ENCODE results near the gene KANTR. TPM values are rescaled to one million over a fixed set of nuclear protein-coding genes. Genes with fewer than 3 reads are reported as not detected.

KANTR gene
- total and polyA plus RNA-seq, 7 experiments from 2014 or later, result 1.7 to 29.9 (median 15.1) TPM

DNA sequence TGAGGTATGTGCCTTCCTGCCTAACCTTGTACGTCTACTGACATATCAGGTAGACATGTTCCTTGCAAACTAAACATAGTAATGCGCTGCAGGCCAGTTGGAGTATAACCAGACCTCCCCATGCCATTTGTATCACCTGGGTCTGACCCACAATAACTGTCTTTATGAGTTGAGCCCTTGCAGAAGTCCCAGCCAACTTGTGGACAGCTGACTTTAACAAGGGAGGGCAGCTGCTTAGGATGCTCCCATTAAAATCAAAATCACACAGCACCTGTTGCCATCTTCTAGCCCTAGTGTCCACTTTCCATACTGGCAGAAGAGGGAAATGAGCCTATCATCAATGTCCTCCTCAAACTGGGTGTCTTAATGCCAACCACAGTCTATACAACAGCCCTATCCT is 41.6 kb downstream of the KANTR start:
- ATAC-seq (no peak), DNase-seq (no peak)
- Histone ChIP-seq H3K27me3 (ENCODE audit: control insufficient read depth in 2 of 2, insufficient read depth in 2 of 2, low read length in 2 of 2) (no peaks in the 10 kb centered on the region), H3K9me3 (ENCODE audit: control insufficient read depth in 2 of 3, low read length in 3 of 3) (no peaks in the 10 kb centered on the region), H3K4me3 (ENCODE audit: low read length) (no peak overlapping the region), H3K4me1 (ENCODE audit: control insufficient read depth in 2 of 2, insufficient read depth in 2 of 2, low read length in 2 of 2) (no peaks in the 10 kb centered on the region), H3K36me3 (ENCODE audit: control insufficient read depth in 2 of 3, insufficient read depth in 3 of 3, low read length in 3 of 3) (peaks cover 0 to 23% (median 0%) of the 10 kb centered on the region in 3 experiments), H3K27ac (ENCODE audit: low read depth, low read length) (no peak overlapping the region)
- CTCF ChIA-PET, result no interaction called here
- Mint-ChIP-seq H3K27me3 (no peaks in the 10 kb centered on the region), H3K4me3 (no peak overlapping the region), H3K36me3 (peaks cover 0 to 53% (median 22%) of the 10 kb centered on the region in 5 donors), H3K9me3 (no peaks in the 10 kb centered on the region), H3K27ac (no peak overlapping the region), H3K4me1 (peaks cover 0 to 6% (median 0%) of the 10 kb centered on the region in 7 donors)
- POLR2A ChIA-PET, result no interaction called here
- intact Hi-C loops (cut with micrococcal nuclease), result no loop called here

DNA sequence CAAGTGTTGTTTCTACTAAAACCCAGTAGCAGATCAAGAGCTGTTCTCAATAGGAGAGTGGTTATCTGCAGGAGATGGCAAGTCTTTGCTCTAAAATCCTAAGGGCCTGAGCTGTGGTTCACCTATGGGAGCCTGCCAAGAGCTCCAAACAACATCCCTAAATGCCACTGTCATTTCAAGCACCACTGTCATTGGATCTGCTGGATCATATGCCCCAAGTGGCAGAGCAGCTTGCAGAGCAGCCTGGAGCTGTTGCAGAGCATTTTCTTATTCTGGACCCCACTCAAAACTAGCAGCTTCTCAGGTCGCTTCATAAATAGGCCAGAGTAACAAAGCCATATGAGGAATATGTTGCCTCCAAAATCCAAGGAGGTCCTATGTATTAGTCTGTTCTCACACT is 59.6 kb downstream of the KANTR start:
- intact Hi-C loops (cut with micrococcal nuclease), result no loop called here
- Histone ChIP-seq H3K9me3 (ENCODE audit: control insufficient read depth in 2 of 3, low read length in 3 of 3) (no peaks in the 10 kb centered on the region), H3K27ac (ENCODE audit: low read depth, low read length) (no peak overlapping the region), H3K27me3 (ENCODE audit: control insufficient read depth in 2 of 2, insufficient read depth in 2 of 2, low read length in 2 of 2) (no peaks in the 10 kb centered on the region), H3K36me3 (ENCODE audit: control insufficient read depth in 2 of 3, insufficient read depth in 3 of 3, low read length in 3 of 3) (no peaks in the 10 kb centered on the region), H3K4me3 (ENCODE audit: low read length) (no peak overlapping the region), H3K4me1 (ENCODE audit: control insufficient read depth in 2 of 2, insufficient read depth in 2 of 2, low read length in 2 of 2) (no peaks in the 10 kb centered on the region)
- Mint-ChIP-seq H3K4me3 (no peak overlapping the region), H3K9me3 (no peaks in the 10 kb centered on the region), H3K27ac (no peak overlapping the region), H3K27me3 (no peaks in the 10 kb centered on the region), H3K4me1 (no peaks in the 10 kb centered on the region), H3K36me3 (peaks cover 0 to 52% (median 12%) of the 10 kb centered on the region in 5 donors)
- POLR2A ChIA-PET, result no interaction called here
- CTCF ChIA-PET, result no interaction called here
- no peak for ATAC-seq
- no peak for DNase-seq

DNA sequence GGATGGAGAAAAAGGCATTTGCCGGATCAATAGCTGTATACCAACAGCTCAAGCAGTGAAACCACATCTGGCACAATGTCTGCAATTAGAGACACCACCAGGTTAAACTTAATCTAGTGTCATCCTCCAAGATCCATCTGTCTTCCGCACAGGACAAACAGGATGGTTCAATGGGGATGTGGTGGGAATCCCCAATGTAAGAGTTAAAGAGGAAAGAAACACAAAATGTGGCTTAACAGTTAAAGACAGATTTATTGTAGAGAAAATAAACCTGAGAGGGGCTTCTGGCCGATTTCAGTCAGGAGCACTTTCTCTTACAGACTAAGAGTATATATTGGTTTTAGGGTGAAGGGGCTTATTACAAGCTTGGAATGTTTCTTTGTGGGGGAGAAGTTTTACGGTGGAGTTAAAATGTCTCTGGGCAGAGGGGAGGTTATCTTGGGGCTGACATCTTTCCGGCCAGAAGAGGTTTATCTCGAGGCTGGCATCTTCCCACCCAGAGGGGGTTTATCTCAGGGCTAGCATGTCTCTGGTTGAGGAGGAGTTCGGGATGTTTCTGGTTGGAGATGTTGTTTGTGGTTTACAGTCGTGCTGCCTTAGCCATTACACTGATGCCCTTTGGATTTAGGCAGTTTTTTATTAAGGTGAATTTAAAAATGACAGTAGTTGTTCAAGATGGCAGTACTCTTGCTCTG is 61.7 kb downstream of the KANTR start:
- ChIA-PET CTCF (no interaction called here), POLR2A (no interaction called here)
- Mint-ChIP-seq H3K4me3 (no peak overlapping the region), H3K9me3 (no peaks in the 10 kb centered on the region), H3K4me1 (peaks cover 0 to 10% (median 0%) of the 10 kb centered on the region in 7 donors), H3K27ac (no peak overlapping the region), H3K36me3 (peaks cover 0 to 64% (median 16%) of the 10 kb centered on the region in 5 donors), H3K27me3 (no peaks in the 10 kb centered on the region)
- H3K27ac ChIP-seq (ENCODE audit: low read depth, low read length), result no peak overlapping the region
- H3K36me3 ChIP-seq (ENCODE audit: control insufficient read depth in 2 of 3, insufficient read depth in 3 of 3, low read length in 3 of 3), result no peaks in the 10 kb centered on the region
- DNase-seq, result no peak
- no peaks in the 10 kb centered on the region for H3K27me3 ChIP-seq (ENCODE audit: control insufficient read depth in 2 of 2, insufficient read depth in 2 of 2, low read length in 2 of 2)
- no peak overlapping the region for H3K4me3 ChIP-seq (ENCODE audit: low read length)
- H3K4me1 ChIP-seq (ENCODE audit: control insufficient read depth in 2 of 2, insufficient read depth in 2 of 2, low read length in 2 of 2), result no peaks in the 10 kb centered on the region
- no peak for ATAC-seq
- H3K9me3 ChIP-seq (ENCODE audit: control insufficient read depth in 2 of 3, low read length in 3 of 3), result no peaks in the 10 kb centered on the region
- intact Hi-C loops (cut with micrococcal nuclease), result no loop called here

DNA sequence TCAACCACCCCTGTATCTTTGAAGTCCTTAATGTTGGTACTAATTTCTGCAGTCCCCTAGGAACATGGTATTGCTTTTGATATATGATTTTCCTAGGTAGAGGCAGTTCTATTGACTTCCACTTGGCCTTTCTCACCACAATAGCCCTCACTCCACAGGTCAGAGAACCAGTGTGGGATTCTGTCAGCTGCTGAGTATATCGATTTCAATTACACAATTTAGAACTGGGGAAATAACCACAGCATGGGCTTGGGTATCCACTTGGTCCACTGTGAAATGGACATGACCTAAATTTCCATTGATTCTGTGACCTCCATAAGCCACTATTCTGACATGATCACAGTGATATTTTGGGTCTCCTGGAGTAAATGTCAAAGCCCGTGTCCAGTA is 62.3 kb downstream of the KANTR start:
- no peak overlapping the region for H3K4me3 Mint-ChIP-seq
- intact Hi-C loops (cut with micrococcal nuclease), result no loop called here
- ChIA-PET CTCF (no interaction called here), POLR2A (no interaction called here)
- no peak for ATAC-seq
- no peaks in the 10 kb centered on the region for H3K9me3 ChIP-seq (ENCODE audit: control insufficient read depth in 2 of 3, low read length in 3 of 3)
- H3K9me3 Mint-ChIP-seq, result no peaks in the 10 kb centered on the region
- H3K4me1 ChIP-seq (ENCODE audit: control insufficient read depth in 2 of 2, insufficient read depth in 2 of 2, low read length in 2 of 2), result no peaks in the 10 kb centered on the region
- no peaks in the 10 kb centered on the region for H3K36me3 ChIP-seq (ENCODE audit: control insufficient read depth in 2 of 3, insufficient read depth in 3 of 3, low read length in 3 of 3)
- no peaks in the 10 kb centered on the region for H3K27me3 ChIP-seq (ENCODE audit: control insufficient read depth in 2 of 2, insufficient read depth in 2 of 2, low read length in 2 of 2)
- H3K27ac ChIP-seq (ENCODE audit: low read depth, low read length), result no peak overlapping the region
- peaks cover 0 to 62% (median 13%) of the 10 kb centered on the region in 5 donors for H3K36me3 Mint-ChIP-seq
- H3K27me3 Mint-ChIP-seq, result no peaks in the 10 kb centered on the region
- H3K4me1 Mint-ChIP-seq, result peaks cover 0 to 10% (median 0%) of the 10 kb centered on the region in 7 donors
- H3K27ac Mint-ChIP-seq, result no peak overlapping the region
- no peak for DNase-seq
- H3K4me3 ChIP-seq (ENCODE audit: low read length), result no peak overlapping the region

DNA sequence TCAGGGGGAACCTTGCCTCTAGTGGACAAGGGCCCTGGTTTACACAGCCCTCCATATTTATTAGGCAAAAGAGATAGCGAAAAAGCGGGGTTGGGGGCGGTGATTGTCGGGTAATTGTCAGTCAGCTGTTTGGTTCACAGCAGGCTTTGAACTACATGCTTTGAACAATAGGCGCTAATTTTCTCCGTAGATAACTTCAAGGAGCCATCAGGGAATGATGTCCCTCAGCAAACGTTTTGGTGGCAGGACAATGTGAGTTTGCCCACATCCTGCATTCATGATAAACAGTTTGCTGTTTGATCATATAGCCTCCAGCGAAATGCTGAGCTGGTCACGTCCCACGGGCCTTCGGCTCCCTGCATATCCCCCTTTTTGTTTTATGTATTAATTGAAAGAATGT is 65.2 kb downstream of the KANTR start:
- no peak overlapping the region for H3K27ac Mint-ChIP-seq
- ChIA-PET CTCF (no interaction called here), POLR2A (no interaction called here)
- Histone ChIP-seq H3K27ac (ENCODE audit: low read depth, low read length) (no peak overlapping the region), H3K4me1 (ENCODE audit: control insufficient read depth in 2 of 2, insufficient read depth in 2 of 2, low read length in 2 of 2) (no peaks in the 10 kb centered on the region), H3K27me3 (ENCODE audit: control insufficient read depth in 2 of 2, insufficient read depth in 2 of 2, low read length in 2 of 2) (no peaks in the 10 kb centered on the region), H3K9me3 (ENCODE audit: control insufficient read depth in 2 of 3, low read length in 3 of 3) (no peaks in the 10 kb centered on the region), H3K36me3 (ENCODE audit: control insufficient read depth in 2 of 3, insufficient read depth in 3 of 3, low read length in 3 of 3) (no peaks in the 10 kb centered on the region), H3K4me3 (ENCODE audit: low read length) (no peak overlapping the region)
- no peak overlapping the region for H3K4me3 Mint-ChIP-seq
- no peaks in the 10 kb centered on the region for H3K27me3 Mint-ChIP-seq
- peaks cover 0 to 10% (median 0%) of the 10 kb centered on the region in 7 donors for H3K4me1 Mint-ChIP-seq
- peaks cover 0 to 56% (median 7%) of the 10 kb centered on the region in 5 donors for H3K36me3 Mint-ChIP-seq
- intact Hi-C loops (cut with micrococcal nuclease), result no loop called here
- DNase-seq, result no peak
- no peaks in the 10 kb centered on the region for H3K9me3 Mint-ChIP-seq
- no peak for ATAC-seq

DNA sequence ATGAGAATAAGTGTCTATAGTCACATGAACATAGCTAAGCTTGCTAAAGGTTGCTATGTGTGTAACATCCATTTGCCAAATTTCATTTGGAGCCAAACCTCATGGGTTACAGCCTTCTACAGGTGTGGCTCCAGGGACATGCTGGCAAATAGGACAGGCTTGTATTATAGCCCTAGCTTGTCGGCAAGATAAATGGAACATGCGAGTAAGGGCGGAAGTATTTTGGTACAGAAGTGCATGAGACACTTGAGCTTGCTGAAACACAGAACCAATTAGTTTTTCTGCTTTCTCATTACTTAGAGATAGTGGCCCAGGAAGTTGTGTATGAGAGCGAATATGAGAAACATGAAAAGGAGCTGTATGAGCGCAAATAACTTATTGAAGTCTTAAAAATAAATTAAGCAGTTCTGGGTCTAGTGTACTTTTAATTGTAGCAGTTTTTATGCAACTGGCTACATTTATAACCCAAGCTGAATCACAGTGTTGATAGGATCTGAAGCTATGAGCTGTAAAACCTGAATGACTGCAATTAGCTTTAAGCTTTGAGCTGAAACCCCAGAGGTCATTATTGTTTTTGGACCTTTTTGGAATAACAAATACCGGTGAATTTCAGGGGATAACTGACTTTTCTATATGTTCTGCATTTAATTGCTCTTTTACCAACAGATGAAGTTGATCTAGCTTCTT is 66.5 kb downstream of the KANTR start:
- peaks cover 0 to 10% (median 0%) of the 10 kb centered on the region in 7 donors for H3K4me1 Mint-ChIP-seq
- Histone ChIP-seq H3K27ac (ENCODE audit: low read depth, low read length) (no peak overlapping the region), H3K36me3 (ENCODE audit: control insufficient read depth in 2 of 3, insufficient read depth in 3 of 3, low read length in 3 of 3) (no peaks in the 10 kb centered on the region), H3K4me1 (ENCODE audit: control insufficient read depth in 2 of 2, insufficient read depth in 2 of 2, low read length in 2 of 2) (no peaks in the 10 kb centered on the region), H3K9me3 (ENCODE audit: control insufficient read depth in 2 of 3, low read length in 3 of 3) (no peaks in the 10 kb centered on the region), H3K4me3 (ENCODE audit: low read length) (no peak overlapping the region), H3K27me3 (ENCODE audit: control insufficient read depth in 2 of 2, insufficient read depth in 2 of 2, low read length in 2 of 2) (no peaks in the 10 kb centered on the region)
- DNase-seq (no peak), ATAC-seq (no peak)
- no peak overlapping the region for H3K4me3 Mint-ChIP-seq
- intact Hi-C loops (cut with micrococcal nuclease), result loop anchor here in 1 of 2 donors (10.0 kb wide), 1 partner anchor 56 kb away; no protein-coding TSS in a partner anchor
- POLR2A ChIA-PET, result no interaction called here
- no peaks in the 10 kb centered on the region for H3K27me3 Mint-ChIP-seq
- CTCF ChIA-PET, result no interaction called here
- peak overlapping the region in 2 of 9 donors; percentile 23 to 54 for H3K27ac Mint-ChIP-seq
- H3K9me3 Mint-ChIP-seq, result no peaks in the 10 kb centered on the region
- peaks cover 0 to 56% (median 7%) of the 10 kb centered on the region in 5 donors for H3K36me3 Mint-ChIP-seq

DNA sequence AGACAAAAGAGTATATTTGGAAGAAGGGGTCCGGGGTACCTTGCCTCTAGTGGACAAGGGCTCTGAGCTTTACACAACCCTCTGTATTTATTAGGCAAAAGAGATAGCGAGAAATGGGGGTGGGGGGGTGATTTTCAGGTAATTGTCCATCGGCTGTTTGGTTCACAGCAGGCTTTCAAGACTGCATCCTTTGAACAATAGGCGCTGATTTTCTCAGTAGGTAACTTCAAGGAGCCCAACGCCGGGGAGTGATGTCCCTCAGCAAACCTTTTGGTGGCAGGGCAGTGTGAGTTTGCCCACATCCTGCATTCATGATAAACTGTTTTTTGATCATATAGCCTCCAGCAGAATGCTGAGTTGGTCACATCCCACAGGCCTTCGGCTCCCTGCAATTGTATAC is 69.5 kb downstream of the KANTR start:
- intact Hi-C loops (cut with micrococcal nuclease), result loop anchor here in 1 of 2 donors (10.0 kb wide), 1 partner anchor 59 kb away; no protein-coding TSS in a partner anchor
- ChIA-PET CTCF (no interaction called here), POLR2A (no interaction called here)
- Histone ChIP-seq H3K27me3 (ENCODE audit: control insufficient read depth in 2 of 2, insufficient read depth in 2 of 2, low read length in 2 of 2) (no peaks in the 10 kb centered on the region), H3K27ac (ENCODE audit: low read depth, low read length) (no peak overlapping the region), H3K4me1 (ENCODE audit: control insufficient read depth in 2 of 2, insufficient read depth in 2 of 2, low read length in 2 of 2) (no peaks in the 10 kb centered on the region), H3K9me3 (ENCODE audit: control insufficient read depth in 2 of 3, low read length in 3 of 3) (no peaks in the 10 kb centered on the region), H3K36me3 (ENCODE audit: control insufficient read depth in 2 of 3, insufficient read depth in 3 of 3, low read length in 3 of 3) (no peaks in the 10 kb centered on the region), H3K4me3 (ENCODE audit: low read length) (no peak overlapping the region)
- peaks cover 0 to 50% (median 11%) of the 10 kb centered on the region in 5 donors for H3K36me3 Mint-ChIP-seq
- H3K27ac Mint-ChIP-seq, result no peak overlapping the region
- DNase-seq (no peak), ATAC-seq (no peak)
- H3K9me3 Mint-ChIP-seq, result no peaks in the 10 kb centered on the region
- H3K4me3 Mint-ChIP-seq, result no peak overlapping the region
- H3K27me3 Mint-ChIP-seq, result no peaks in the 10 kb centered on the region
- H3K4me1 Mint-ChIP-seq, result peaks cover 0 to 10% (median 0%) of the 10 kb centered on the region in 7 donors

All from naive thymus-derived CD4-positive, alpha-beta T cell (primary cell).